PC-9 (cell line): ENCODE results near the gene SHH. TPM values are rescaled to one million over a fixed set of nuclear protein-coding genes. Genes with fewer than 3 reads are reported as not detected.

ENCODE experiments used
- BruUV-seq: library from RNA; stranded (reverse); fragments of 400-500 nt; replicated peaks from 2 replicates; lab custom pipeline; 2021; lab: Mats Ljungman, UMichigan
- CTCF ChIA-PET: fragments of 300-600 bp; sonication (Branson Sonifier 250); formaldehyde crosslinking; loops from one replicate; lab custom pipeline; 2022; ENCODE audit warnings: antibody characterized with exemption; lab: Charles Lee
- POLR2A ChIA-PET: fragments of 300-600 bp; sonication (Branson Sonifier 250); formaldehyde crosslinking; loops from one replicate; lab custom pipeline; 2022; ENCODE audit warnings: antibody characterized with exemption; ENCODE audit not compliant: unreplicated experiment; lab: Charles Lee
- DNase-seq, 2 experiments: peaks; one replicate each; pipeline versions ENCODE4 v3.0.0 to v3.0.0-alpha.2; 2015 to 2022; ENCODE audit warnings: mixed read lengths in 1 of 2
- H2AFZ ChIP-seq: fragments of 200-600 bp; sonication (generic); 2 replicates; pipeline ENCODE4 v1.8.1; 2017; ENCODE audit warnings: antibody characterized with exemption
- H3F3A ChIP-seq: fragments of 200-600 bp; sonication (generic); 2 replicates; pipeline ENCODE4 v1.8.1; 2017; ENCODE audit warnings: antibody characterized with exemption, mild to moderate bottlenecking, low read depth; ENCODE audit not compliant: insufficient read depth
- H3K27ac ChIP-seq: fragments of 200-600 bp; sonication (generic); 2 replicates; pipeline ENCODE4 v1.6.1; 2016; ENCODE audit warnings: mixed run types
- H3K27me3 ChIP-seq: fragments of 200-600 bp; sonication (generic); 2 replicates; pipeline ENCODE4 v1.6.1; 2016; ENCODE audit warnings: low read depth, mixed run types; ENCODE audit not compliant: insufficient read depth
- H3K36me3 ChIP-seq: fragments of 200-600 bp; sonication (generic); 2 replicates; pipeline ENCODE4 v1.6.1; 2016; ENCODE audit warnings: low read depth, mixed run types
- H3K4me1 ChIP-seq: fragments of 200-600 bp; sonication (generic); replicated peaks from 2 replicates; pipeline ENCODE4 v1.6.1; 2016; ENCODE audit warnings: mixed run types; ENCODE audit not compliant: insufficient read depth
- H3K4me2 ChIP-seq: fragments of 200-600 bp; sonication (generic); 2 replicates; pipeline ENCODE4 v1.6.1; 2017; ENCODE audit warnings: mixed run types
- H3K4me3 ChIP-seq: fragments of 200-600 bp; sonication (generic); 2 replicates; pipeline ENCODE4 v1.6.1; 2016; ENCODE audit warnings: mixed run types
- H3K79me2 ChIP-seq: fragments of 200-600 bp; sonication (generic); 2 replicates; pipeline ENCODE4 v1.6.1; 2017; ENCODE audit warnings: low read depth, mixed run types
- H3K9me2 ChIP-seq: fragments of 200-600 bp; sonication (generic); 2 replicates; pipeline ENCODE4 v1.8.1; 2017; ENCODE audit warnings: mild to moderate bottlenecking; ENCODE audit not compliant: insufficient read depth
- H3K9me3 ChIP-seq: fragments of 200-600 bp; sonication (generic); 2 replicates; pipeline ENCODE4 v1.8.1; 2016; ENCODE audit warnings: low read depth; ENCODE audit not compliant: insufficient read depth
- H4K20me1 ChIP-seq: fragments of 200-600 bp; sonication (generic); 2 replicates; pipeline ENCODE4 v1.8.1; 2017; ENCODE audit not compliant: insufficient read depth
- EZH2 ChIP-seq: fragments of 200-600 bp; sonication (generic); IDR thresholded peaks from 2 replicates; pipeline ENCODE4 v1.8.0; 2017; ENCODE audit warnings: antibody characterized with exemption, low read depth
- intact Hi-C: fragments of 100-400 bp; cut with micrococcal nuclease; formaldehyde crosslinking; loops from one replicate; pipeline ENCODE4 v1.10.0; 2022; ENCODE audit not compliant: unreplicated experiment
- total RNA-seq: library from RNA; stranded (reverse); gene quantifications from 2 replicates; pipeline ENCODE4 v1.2.3, GENCODE V29; 2021
- TF ChIP-seq, protein P1 (sequence below): fragments of 200-600 bp; sonication (generic); conservative IDR thresholded peaks from 2 replicates; pipeline ENCODE4 v1.6.1; 2017; ENCODE audit warnings: mixed run types, antibody characterized with exemption, mild to moderate bottlenecking, moderate library complexity

The SHH gene
- total RNA-seq, 1 experiment from 2014 or later: not detected

DNA sequence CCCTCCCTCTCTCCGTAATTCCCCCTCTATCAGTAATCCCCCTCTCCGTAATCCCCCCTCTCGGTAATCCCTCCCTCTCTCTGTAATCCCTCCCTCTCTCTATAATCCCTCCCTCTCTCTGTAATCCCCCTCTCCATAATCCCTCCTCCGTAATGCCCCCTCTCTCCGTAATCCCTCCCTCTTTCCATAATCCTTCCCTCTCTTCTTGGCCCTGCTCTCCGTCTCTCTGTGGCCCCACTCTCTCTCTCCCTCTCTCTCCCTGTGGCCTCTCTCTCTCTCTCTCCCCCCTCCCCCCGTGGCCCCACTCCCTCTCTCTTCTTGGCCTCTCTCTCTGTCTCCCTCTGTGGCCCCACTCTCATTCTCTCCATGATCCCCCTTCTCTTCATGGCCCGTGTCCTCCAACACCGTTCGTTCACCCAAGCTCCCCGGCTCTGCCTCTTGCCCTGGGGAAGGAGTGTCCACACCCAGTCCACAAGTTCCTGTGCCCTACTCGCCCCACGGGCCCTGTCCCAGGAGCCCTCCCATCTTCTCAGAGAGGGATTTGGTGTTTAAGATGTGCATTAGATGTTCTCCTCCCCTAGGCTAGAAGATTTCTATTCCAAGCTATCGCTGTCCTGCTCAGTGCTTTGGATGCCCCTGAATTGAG lies 19.8 kb downstream of the SHH start:
- Histone ChIP-seq H3K4me2 (no peak overlapping the region), H3F3A (peaks cover 5% of the 10 kb centered on the region; the same call in 1 of the 2 replicates), H3K36me3 (no peaks in the 10 kb centered on the region), H3K27ac (no peak overlapping the region), H3K79me2 (no peaks in the 10 kb centered on the region), H3K9me3 (no peaks in the 10 kb centered on the region), H3K27me3 (peaks cover 16% of the 10 kb centered on the region; the same call in 1 of the 2 replicates), H3K9me2 (no peaks in the 10 kb centered on the region), H4K20me1 (no peaks in the 10 kb centered on the region), H2AFZ (no peak overlapping the region), H3K4me1 (no peaks in the 10 kb centered on the region), H3K4me3 (no peak overlapping the region)
- BruUV-seq: no TSS peak
- ChIA-PET CTCF (no interaction called here), POLR2A (interaction anchor here (0.5 kb wide), 1 partner anchor 562 kb away, joined by 4 read pairs; no protein-coding TSS in a partner anchor)
- intact Hi-C loops: no loop called here
- DNase-seq: no peak
- TF ChIP-seq, protein P1, sequence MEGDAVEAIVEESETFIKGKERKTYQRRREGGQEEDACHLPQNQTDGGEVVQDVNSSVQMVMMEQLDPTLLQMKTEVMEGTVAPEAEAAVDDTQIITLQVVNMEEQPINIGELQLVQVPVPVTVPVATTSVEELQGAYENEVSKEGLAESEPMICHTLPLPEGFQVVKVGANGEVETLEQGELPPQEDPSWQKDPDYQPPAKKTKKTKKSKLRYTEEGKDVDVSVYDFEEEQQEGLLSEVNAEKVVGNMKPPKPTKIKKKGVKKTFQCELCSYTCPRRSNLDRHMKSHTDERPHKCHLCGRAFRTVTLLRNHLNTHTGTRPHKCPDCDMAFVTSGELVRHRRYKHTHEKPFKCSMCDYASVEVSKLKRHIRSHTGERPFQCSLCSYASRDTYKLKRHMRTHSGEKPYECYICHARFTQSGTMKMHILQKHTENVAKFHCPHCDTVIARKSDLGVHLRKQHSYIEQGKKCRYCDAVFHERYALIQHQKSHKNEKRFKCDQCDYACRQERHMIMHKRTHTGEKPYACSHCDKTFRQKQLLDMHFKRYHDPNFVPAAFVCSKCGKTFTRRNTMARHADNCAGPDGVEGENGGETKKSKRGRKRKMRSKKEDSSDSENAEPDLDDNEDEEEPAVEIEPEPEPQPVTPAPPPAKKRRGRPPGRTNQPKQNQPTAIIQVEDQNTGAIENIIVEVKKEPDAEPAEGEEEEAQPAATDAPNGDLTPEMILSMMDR: no peak
- TF ChIP-seq EZH2: no peak

DNA sequence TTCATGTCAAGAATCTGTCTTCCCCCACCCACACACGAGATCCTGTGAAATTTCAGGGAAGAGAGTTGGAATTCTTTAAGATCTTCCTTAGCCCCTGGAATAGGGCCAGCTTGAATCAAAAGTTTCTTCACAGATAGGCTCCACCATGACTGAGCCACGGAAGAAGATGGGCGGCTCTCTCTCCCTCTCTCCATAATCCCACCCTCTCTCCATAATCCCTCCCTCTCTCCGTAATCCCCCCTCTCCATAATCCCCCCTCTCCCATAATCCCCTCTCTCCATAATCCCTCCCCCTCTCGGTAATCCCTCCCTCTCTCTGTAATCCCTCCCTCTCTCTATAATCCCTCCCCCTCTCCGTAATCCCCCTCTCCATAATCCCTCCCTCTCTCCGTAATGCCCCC lies 20.4 kb downstream of the SHH start:
- ChIA-PET CTCF (no interaction called here), POLR2A (no interaction called here)
- TF ChIP-seq EZH2: no peak
- TF ChIP-seq, protein P1: no peak
- H3K9me2 ChIP-seq: no peaks in the 10 kb centered on the region
- intact Hi-C loops: no loop called here
- no peaks in the 10 kb centered on the region for H3K9me3 ChIP-seq
- H4K20me1 ChIP-seq: no peaks in the 10 kb centered on the region
- H3K79me2 ChIP-seq: no peaks in the 10 kb centered on the region
- H3F3A ChIP-seq: peaks cover 5% of the 10 kb centered on the region; the same call in 1 of the 2 replicates
- no TSS peak for BruUV-seq
- no peak overlapping the region for H2AFZ ChIP-seq
- DNase-seq: no peak
- no peak overlapping the region for H3K27ac ChIP-seq
- peaks cover 15% of the 10 kb centered on the region; the same call in 1 of the 2 replicates for H3K27me3 ChIP-seq
- H3K36me3 ChIP-seq: no peaks in the 10 kb centered on the region
- no peaks in the 10 kb centered on the region for H3K4me1 ChIP-seq
- no peak overlapping the region for H3K4me2 ChIP-seq
- H3K4me3 ChIP-seq: no peak overlapping the region

DNA sequence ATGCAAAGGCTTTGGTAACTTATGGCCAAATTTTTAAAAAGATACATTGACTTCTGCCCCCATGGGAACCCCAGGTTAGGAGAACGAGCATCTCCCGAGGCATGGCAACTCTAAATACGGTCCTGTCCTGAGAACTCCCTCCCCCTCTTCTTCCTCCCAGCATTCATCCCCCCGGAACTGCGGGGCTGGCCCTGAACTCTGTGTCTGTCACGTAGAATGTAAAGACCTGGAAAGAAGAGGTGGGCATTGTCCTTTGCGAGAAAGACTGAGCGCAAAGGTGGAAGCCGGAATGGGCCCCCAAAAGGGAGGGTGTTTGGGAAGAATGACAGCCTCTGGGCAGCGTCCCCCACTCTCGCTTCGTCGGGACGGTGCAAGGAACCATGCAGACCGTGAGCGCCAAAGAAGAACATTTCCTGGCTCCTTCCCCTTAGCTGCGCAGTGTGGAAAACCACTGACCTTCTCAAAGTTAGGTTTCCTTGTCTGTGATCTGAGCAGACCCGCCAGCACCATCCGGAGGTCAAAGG lies 21.0 kb downstream of the SHH start:
- H3K4me1 ChIP-seq: no peaks in the 10 kb centered on the region
- no peak overlapping the region for H3K4me3 ChIP-seq
- POLR2A ChIA-PET: no interaction called here
- H2AFZ ChIP-seq: no peak overlapping the region
- BruUV-seq: no TSS peak
- DNase-seq: no peak
- H3K9me3 ChIP-seq: no peaks in the 10 kb centered on the region
- intact Hi-C loops: no loop called here
- no peak for TF ChIP-seq EZH2
- TF ChIP-seq, protein P1: no peak
- no peaks in the 10 kb centered on the region for H4K20me1 ChIP-seq
- peaks cover 5% of the 10 kb centered on the region; the same call in 1 of the 2 replicates for H3F3A ChIP-seq
- no peak overlapping the region for H3K4me2 ChIP-seq
- CTCF ChIA-PET: no interaction called here
- no peaks in the 10 kb centered on the region for H3K79me2 ChIP-seq
- no peak overlapping the region for H3K27ac ChIP-seq
- H3K9me2 ChIP-seq: no peaks in the 10 kb centered on the region
- peaks cover 10% of the 10 kb centered on the region; the same call in 1 of the 2 replicates for H3K27me3 ChIP-seq
- no peaks in the 10 kb centered on the region for H3K36me3 ChIP-seq
